Trophoblast cell (in vitro differentiated cells and primary cell): ENCODE data around the gene URB2.
A peak's percentile ranks its signal among the peaks of the same experiment; 100 is the strongest.

Experiments used
- DNase-seq, 2 donors: peaks; one replicate each; pipeline ENCODE4 v3.0.0-alpha.2; 2016
- H2AFZ ChIP-seq: 2 replicates; pipeline ENCODE4 v1.6.1; 2013; ENCODE audit warnings: low read length, moderate library complexity, mild to moderate bottlenecking; ENCODE audit not compliant: insufficient read depth, poor library complexity
- H2AK5ac ChIP-seq: 2 replicates; pipeline ENCODE4 v1.6.1; 2013; ENCODE audit warnings: mild to moderate bottlenecking, low read length
- H2BK120ac ChIP-seq: 2 replicates; pipeline ENCODE4 v1.6.1; 2013; ENCODE audit warnings: low read length, mild to moderate bottlenecking, moderate library complexity; ENCODE audit not compliant: insufficient read depth, poor library complexity
- H2BK12ac ChIP-seq: 2 replicates; pipeline ENCODE4 v1.6.1; 2013; ENCODE audit warnings: mild to moderate bottlenecking, low read length, moderate library complexity
- H2BK5ac ChIP-seq: 2 replicates; pipeline ENCODE4 v1.6.1; 2013; ENCODE audit warnings: low read length, low read depth, moderate library complexity, mild to moderate bottlenecking; ENCODE audit not compliant: poor library complexity
- H3K14ac ChIP-seq: 2 replicates; pipeline ENCODE4 v1.6.1; 2013; ENCODE audit warnings: mild to moderate bottlenecking, low read length
- H3K18ac ChIP-seq: 2 replicates; pipeline ENCODE4 v1.6.1; 2013; ENCODE audit warnings: mild to moderate bottlenecking, low read length
- H3K23ac ChIP-seq: 2 replicates; pipeline ENCODE4 v1.6.1; 2013; ENCODE audit warnings: low read length
- H3K27ac ChIP-seq: 2 replicates; pipeline ENCODE4 v1.5.1; 2013; ENCODE audit warnings: low read depth, mild to moderate bottlenecking, inconsistent platforms, low read length, moderate library complexity
- H3K27me3 ChIP-seq: 2 replicates; pipeline ENCODE4 v1.6.1; 2013; ENCODE audit warnings: inconsistent platforms, mild to moderate bottlenecking, low read length, moderate library complexity; ENCODE audit not compliant: insufficient read depth
- H3K36me3 ChIP-seq, 2 experiments: 1 replicate in 1 of 2; 2 replicates in 1 of 2; pipeline ENCODE4 v1.6.1; 2013; ENCODE audit warnings: low read length in 2 of 2, mild to moderate bottlenecking in 2 of 2, moderate library complexity in 1 of 2; ENCODE audit not compliant: insufficient read depth in 2 of 2, control insufficient read depth in 1 of 2
- H3K4ac ChIP-seq: 2 replicates; pipeline ENCODE4 v1.6.1; 2013; ENCODE audit warnings: low read depth, mild to moderate bottlenecking, low read length, moderate library complexity
- H3K4me1 ChIP-seq, 2 experiments: 1 replicate in 1 of 2; 2 replicates in 1 of 2; pipeline ENCODE4 v1.6.1; 2013; ENCODE audit warnings: low read length in 2 of 2, mild to moderate bottlenecking in 2 of 2, moderate library complexity in 1 of 2; ENCODE audit not compliant: insufficient read depth in 2 of 2, control insufficient read depth in 1 of 2
- H3K4me2 ChIP-seq: 2 replicates; pipeline ENCODE4 v1.6.1; 2013; ENCODE audit warnings: inconsistent platforms, mild to moderate bottlenecking, low read length, moderate library complexity
- H3K4me3 ChIP-seq: 2 replicates; pipeline ENCODE4 v1.5.1; 2013; ENCODE audit warnings: mild to moderate bottlenecking, low read depth, low read length, inconsistent platforms
- H3K79me1 ChIP-seq: one replicate; pipeline ENCODE4 v1.6.1; 2013; ENCODE audit warnings: low read length
- H3K79me2 ChIP-seq: 2 replicates; pipeline ENCODE4 v1.6.1; 2013; ENCODE audit warnings: low read length, mild to moderate bottlenecking; ENCODE audit not compliant: control insufficient read depth, insufficient read depth, poor library complexity
- H3K9ac ChIP-seq: 2 replicates; pipeline ENCODE4 v1.6.1; 2013; ENCODE audit warnings: mild to moderate bottlenecking, low read length
- H3K9me3 ChIP-seq: 2 replicates; pipeline ENCODE4 v1.6.1; 2013; ENCODE audit warnings: low read depth, mild to moderate bottlenecking, control low read depth, inconsistent platforms, low read length; ENCODE audit not compliant: insufficient read depth
- H4K12ac ChIP-seq: 2 replicates; pipeline ENCODE4 v1.6.1; 2013; ENCODE audit warnings: low read depth, mild to moderate bottlenecking, low read length, moderate library complexity
- H4K8ac ChIP-seq: 2 replicates; pipeline ENCODE4 v1.6.1; 2013; ENCODE audit warnings: low read depth, mild to moderate bottlenecking, low read length, moderate library complexity
- H4K91ac ChIP-seq: one replicate; pipeline ENCODE4 v1.6.1; 2013; ENCODE audit warnings: low read depth, mild to moderate bottlenecking, low read length, moderate library complexity
- WGBS: extraction: QIAGEN DNeasy Blood & Tissue Kit; methylation state at CpG from one replicate; pipeline ENCODE4 v1.1.7; 2013; ENCODE audit warnings: missing lambda C conversion rate; ENCODE audit not compliant: insufficient read length, insufficient coverage; ENCODE audit errors: extremely low coverage; 5-methylcytosine and 5-hydroxymethylcytosine counted together

URB2 gene

DNA sequence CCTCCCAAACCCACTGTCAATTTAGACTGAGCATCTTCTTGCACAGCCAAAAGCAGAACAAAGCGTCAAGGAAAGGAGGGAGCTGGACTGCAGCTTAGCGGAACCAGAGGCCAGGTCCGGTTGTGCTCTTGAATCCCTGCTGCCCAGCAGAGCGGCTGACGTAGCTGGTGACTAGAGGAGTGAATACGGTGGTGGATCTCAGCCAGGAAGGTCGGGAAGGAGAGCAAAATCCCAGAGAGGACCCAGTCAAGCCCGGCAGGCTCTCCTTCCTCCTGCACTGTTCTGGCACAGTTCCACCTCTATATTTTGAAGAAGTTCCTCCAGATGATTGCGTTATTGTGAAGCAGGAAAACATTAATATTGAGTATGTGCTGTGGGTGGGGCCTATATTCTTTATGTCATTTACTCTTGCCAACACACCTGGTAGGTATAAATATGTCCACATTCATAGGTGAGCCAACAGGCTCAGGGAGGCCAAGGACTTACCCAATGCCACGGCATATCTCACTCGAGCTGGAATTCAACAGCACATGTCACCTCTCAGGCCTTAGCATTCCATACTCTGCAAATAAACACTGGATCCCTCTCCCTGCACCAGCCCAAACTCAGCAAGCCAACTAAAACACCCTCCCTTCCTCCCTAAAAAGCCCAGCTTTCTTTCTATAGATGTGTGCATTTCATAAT lies 43.9 kb upstream of the URB2 start:
- H3K18ac ChIP-seq, result no peak overlapping the region
- WGBS, result no CpG with 5 or more reads among the region's 11 CpGs
- no peaks in the 10 kb centered on the region for H3K4me1 ChIP-seq

DNA sequence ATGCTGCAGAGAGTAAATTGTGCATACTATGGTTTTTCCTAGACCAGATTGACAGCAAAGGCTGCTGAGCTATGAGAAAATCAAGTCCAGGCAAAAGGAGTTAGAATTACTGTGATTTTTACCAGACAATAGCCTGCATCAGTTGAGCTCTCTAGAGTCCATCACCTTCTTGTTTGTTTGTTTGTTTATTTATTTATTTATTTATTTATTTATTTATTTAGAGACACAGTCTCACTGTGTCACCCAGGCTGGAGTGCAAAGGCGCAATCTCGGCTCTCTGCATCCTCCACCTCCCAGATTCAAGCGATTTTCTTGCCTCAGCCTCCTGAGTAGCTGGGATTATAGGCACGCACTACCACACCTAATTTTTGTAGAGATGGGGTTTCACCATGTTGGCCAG lies 43.3 kb upstream of the URB2 start:
- no peak overlapping the region for H4K91ac ChIP-seq
- no peak overlapping the region for H3K18ac ChIP-seq
- H3K79me2 ChIP-seq, result no peaks in the 10 kb centered on the region
- H3K14ac ChIP-seq, result no peak overlapping the region
- H3K27me3 ChIP-seq, result no peaks in the 10 kb centered on the region
- no peak overlapping the region for H4K8ac ChIP-seq
- H2AFZ ChIP-seq, result no peak overlapping the region
- H2BK12ac ChIP-seq, result no peak overlapping the region
- H3K4ac ChIP-seq, result no peak overlapping the region
- no peak overlapping the region for H3K9ac ChIP-seq
- no peak overlapping the region for H2AK5ac ChIP-seq
- H4K12ac ChIP-seq, result no peak overlapping the region
- H3K27ac ChIP-seq, result no peak overlapping the region
- no peaks in the 10 kb centered on the region for H3K36me3 ChIP-seq
- no peak overlapping the region for H3K4me2 ChIP-seq
- H3K4me1 ChIP-seq, result no peaks in the 10 kb centered on the region
- no peak overlapping the region for H3K4me3 ChIP-seq
- no peak overlapping the region for H2BK5ac ChIP-seq
- H3K9me3 ChIP-seq, result no peaks in the 10 kb centered on the region
- WGBS, result no CpG with 5 or more reads among the region's 4 CpGs
- H3K79me1 ChIP-seq, result no peaks in the 10 kb centered on the region
- no peak for DNase-seq
- no peak overlapping the region for H3K23ac ChIP-seq
- no peak overlapping the region for H2BK120ac ChIP-seq

More for the DNA sequence above, 43.9 kb upstream of the URB2 start:
- Histone ChIP-seq H3K9me3 (no peaks in the 10 kb centered on the region), H3K9ac (no peak overlapping the region), H2BK120ac (no peak overlapping the region), H2AFZ (no peak overlapping the region), H4K91ac (no peak overlapping the region), H3K27ac (no peak overlapping the region), H4K12ac (no peak overlapping the region), H4K8ac (no peak overlapping the region), H2AK5ac (no peak overlapping the region), H2BK12ac (no peak overlapping the region), H3K27me3 (no peaks in the 10 kb centered on the region), H2BK5ac (no peak overlapping the region), H3K79me2 (no peaks in the 10 kb centered on the region), H3K14ac (no peak overlapping the region), H3K4me2 (no peak overlapping the region), H3K79me1 (no peaks in the 10 kb centered on the region), H3K4me3 (no peak overlapping the region), H3K36me3 (no peaks in the 10 kb centered on the region), H3K4ac (no peak overlapping the region), H3K23ac (no peak overlapping the region)
- DNase-seq, result peak in 1 of 2 donors; percentile 35

DNA sequence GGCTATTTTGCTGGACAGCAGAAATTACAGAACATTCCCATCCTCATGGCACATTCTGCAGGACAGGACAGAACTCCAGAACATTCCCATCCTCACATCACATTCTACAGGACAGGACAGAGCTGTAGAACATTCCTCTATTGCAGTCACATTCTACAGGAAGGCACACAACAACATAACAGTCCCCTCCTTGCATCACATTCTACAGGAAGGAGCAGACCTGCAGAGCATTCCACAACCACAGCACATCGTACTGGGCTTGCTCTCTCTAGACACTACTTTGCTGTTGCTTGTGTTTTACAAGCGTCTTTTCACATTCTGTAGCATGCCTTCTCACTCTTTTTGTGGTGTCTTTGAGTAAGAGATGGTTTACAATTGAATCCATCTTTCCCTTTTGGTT lies 40.7 kb upstream of the URB2 start:
- Histone ChIP-seq H3K79me2 (no peaks in the 10 kb centered on the region), H3K27me3 (no peaks in the 10 kb centered on the region), H3K4me3 (no peak overlapping the region), H2BK12ac (no peak overlapping the region), H3K9me3 (no peaks in the 10 kb centered on the region), H3K14ac (no peak overlapping the region), H2AK5ac (no peak overlapping the region), H3K36me3 (no peaks in the 10 kb centered on the region), H3K23ac (no peak overlapping the region), H3K27ac (no peak overlapping the region), H3K79me1 (no peaks in the 10 kb centered on the region), H2BK5ac (no peak overlapping the region), H4K8ac (no peak overlapping the region), H3K9ac (no peak overlapping the region), H3K4me1 (no peaks in the 10 kb centered on the region), H3K4ac (no peak overlapping the region), H4K12ac (no peak overlapping the region), H2AFZ (no peak overlapping the region), H3K18ac (no peak overlapping the region), H3K4me2 (no peak overlapping the region), H2BK120ac (no peak overlapping the region), H4K91ac (no peak overlapping the region)
- DNase-seq, result peak; percentile 5 to 37
- no CpG with 5 or more reads among the region's 2 CpGs for WGBS

DNA sequence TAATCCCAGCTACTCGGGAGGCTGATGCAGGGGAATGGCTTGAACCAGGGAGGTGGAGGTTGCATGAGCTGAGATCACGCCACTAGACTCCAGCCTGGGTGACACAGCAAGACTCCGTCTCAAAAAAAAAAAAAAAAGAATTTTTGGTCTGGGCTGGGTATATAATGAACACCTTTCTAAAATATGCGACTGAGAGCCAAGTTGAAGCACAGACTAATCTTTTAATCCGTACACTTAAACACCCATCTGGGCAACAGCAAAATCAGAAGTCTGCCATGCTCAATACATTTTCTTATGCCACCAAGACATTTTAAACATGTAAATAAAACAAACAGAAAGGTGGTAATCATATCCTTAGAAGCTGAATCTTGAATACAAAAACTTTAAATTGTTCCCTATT lies 35.9 kb upstream of the URB2 start:
- no peak overlapping the region for H3K4ac ChIP-seq
- H2AK5ac ChIP-seq, result no peak overlapping the region
- no peak overlapping the region for H3K18ac ChIP-seq
- no peak overlapping the region for H2AFZ ChIP-seq
- no CpG with 5 or more reads among the region's 5 CpGs for WGBS
- H4K91ac ChIP-seq, result no peak overlapping the region
- no peak overlapping the region for H3K9ac ChIP-seq
- no peak overlapping the region for H3K23ac ChIP-seq
- H3K4me1 ChIP-seq, result no peaks in the 10 kb centered on the region
- H3K79me1 ChIP-seq, result no peaks in the 10 kb centered on the region
- DNase-seq, result no peak
- no peaks in the 10 kb centered on the region for H3K79me2 ChIP-seq
- no peak overlapping the region for H3K27ac ChIP-seq
- no peak overlapping the region for H3K4me3 ChIP-seq
- no peak overlapping the region for H3K14ac ChIP-seq
- H3K27me3 ChIP-seq, result no peaks in the 10 kb centered on the region
- H4K12ac ChIP-seq, result no peak overlapping the region
- peaks cover 3% of the 10 kb centered on the region for H3K9me3 ChIP-seq
- H2BK5ac ChIP-seq, result no peak overlapping the region
- H3K4me2 ChIP-seq, result no peak overlapping the region
- H3K36me3 ChIP-seq, result peaks cover 13 to 16% of the 10 kb centered on the region in 2 experiments
- no peak overlapping the region for H2BK120ac ChIP-seq
- no peak overlapping the region for H2BK12ac ChIP-seq
- H4K8ac ChIP-seq, result no peak overlapping the region
